HG03045 (cell line): ENCODE data around the gene DHCR7.

Experiments
- ATAC-seq: cut with Tn5 transposase; IDR thresholded peaks from one replicate; pipeline ENCODE4 v1.9.1; 2021; ENCODE audit warnings: mild to moderate bottlenecking, moderate library complexity; ENCODE audit not compliant: unreplicated experiment

The DHCR7 gene

DNA sequence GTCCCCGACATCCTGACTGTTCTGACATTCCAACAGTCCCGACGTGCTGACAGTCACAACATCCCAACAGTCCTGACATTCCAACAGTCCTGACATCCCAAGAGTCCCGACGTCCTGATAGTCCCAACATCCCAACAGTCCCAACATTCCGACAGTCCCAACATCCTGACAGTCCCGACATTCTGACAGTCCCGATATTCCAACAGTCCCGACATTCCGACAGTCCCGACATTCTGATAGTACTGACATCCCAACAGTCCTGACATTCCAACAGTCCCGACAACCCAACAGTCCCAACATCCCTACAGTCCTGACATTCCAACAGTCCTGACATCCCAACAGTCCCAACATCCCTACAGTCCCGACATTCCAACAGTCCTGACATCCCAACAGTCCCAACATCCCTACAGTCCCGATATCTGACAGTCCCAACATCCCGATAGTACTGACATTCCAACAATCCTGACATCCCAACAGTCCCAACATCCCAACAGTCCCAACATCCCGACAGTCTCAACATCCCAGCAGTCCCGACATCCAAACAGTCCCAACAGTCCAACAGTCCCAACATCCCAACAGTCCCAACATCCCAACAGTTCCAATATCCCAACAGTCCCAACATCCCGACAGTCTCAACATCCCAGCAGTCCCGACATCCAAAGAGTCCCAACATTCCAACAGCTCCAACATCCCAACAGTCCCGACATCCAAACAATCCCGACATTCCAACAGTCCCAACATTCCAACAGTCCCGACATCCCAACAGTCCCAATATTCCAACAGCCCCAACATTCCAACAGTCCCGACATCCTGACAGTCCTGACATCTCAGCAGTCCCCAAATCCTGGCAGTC is 60.2 kb downstream of the DHCR7 start:
- ATAC-seq = no peak

DNA sequence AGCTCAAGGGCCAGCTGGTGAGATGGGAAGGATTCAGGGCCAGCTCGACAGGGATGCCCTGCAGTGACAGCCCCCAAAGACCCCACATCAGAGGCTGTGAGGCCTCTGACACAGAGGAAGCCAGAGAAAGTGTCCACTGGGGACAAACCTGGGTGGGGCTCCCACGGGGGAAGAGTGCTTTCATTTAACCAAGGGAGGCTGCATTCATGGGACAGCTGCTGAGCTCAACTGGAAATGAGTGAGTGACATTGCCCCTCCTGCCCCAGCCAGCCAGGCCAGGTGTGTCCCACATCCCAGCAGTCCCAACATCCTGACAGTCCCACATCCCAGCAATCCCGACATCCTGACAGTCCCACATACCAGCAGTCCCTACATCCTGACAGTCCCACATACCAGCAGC is 61.0 kb downstream of the DHCR7 start:
- no peak for ATAC-seq

DNA sequence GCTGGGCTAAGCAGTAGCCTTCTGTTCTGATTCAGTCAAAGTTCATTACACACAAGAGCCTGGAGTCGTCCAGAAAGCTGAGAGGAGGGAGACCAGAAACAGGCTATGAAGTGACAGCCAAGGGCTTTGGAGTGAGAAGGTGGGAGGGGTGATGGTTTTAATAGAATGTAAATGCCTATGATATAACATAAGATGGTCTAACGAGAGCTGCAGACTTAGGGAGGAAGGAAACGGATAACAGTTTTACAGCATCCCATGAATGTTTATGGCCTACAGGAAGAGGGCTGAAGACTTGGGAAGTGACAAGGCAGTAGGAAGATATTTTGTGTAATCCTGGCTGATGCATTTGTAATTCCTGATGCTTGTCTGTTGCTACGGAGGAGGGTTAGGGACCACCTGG is 62.0 kb downstream of the DHCR7 start:
- no peak for ATAC-seq

DNA sequence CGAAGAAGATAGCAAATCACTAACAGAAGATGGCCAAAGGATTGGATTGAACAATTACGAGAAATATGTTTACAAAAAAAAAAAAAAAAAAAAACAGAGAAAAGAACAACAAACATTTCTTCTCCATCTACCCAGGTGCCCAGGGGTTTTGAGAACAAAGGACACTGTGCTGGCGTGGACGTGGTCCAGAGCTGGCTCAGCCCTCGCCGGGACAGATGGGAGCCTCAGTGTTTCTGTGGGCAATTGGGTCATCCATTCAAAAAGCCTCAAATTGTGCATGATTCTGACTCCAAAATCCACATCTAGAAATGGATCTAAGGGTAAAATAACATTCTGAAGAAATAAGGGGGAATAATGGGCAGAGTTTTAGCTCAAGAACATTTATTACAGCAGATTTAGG is 63.1 kb downstream of the DHCR7 start:
- no peak for ATAC-seq

DNA sequence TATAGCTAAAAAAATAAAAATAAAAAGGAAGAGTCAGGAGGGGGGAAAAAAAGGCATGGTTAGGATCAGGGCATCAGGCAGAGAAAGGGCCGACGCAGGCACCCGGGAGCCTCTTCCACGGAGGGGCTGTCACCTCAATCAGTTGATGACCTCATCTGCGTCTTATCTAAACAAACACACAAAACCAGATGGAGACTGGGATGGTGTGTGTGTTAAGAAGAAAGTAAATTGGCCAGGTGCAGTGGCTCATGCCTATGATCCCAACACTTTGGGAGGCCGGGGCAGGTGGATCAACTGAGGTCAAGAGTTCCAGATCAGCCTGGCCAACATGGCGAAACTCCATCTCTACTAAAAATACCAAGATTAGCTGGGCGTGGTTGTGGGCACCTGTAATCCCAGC is 63.6 kb downstream of the DHCR7 start:
- ATAC-seq = no peak
